SK-N-SH (cell line): ENCODE measurements around the gene SLC38A6. TPM values are rescaled to one million over a fixed set of nuclear protein-coding genes. Genes with fewer than 3 reads are reported as not detected.

Source experiments
- CTCF ChIA-PET: fragments of 300-600, 350-600 bp; formaldehyde crosslinking; extraction: SDS; loops from one replicate; lab custom pipeline; 2021; lab: Yijun Ruan, JAX
- POLR2A ChIA-PET: fragments of 350-600 bp; sonication (Branson Sonifier 250); formaldehyde crosslinking; extraction: SDS; loops from one replicate; lab custom pipeline; 2020; ENCODE audit warnings: antibody characterized with exemption, inconsistent platforms; lab: Yijun Ruan, JAX
- DNase-seq: peaks from one replicate; pipeline ENCODE4 v3.0.0; 2012
- H2AFZ ChIP-seq: fragments of 200-600 bp; sonication (generic); 2 replicates; pipeline ENCODE4 v1.8.1; 2016; ENCODE audit warnings: antibody characterized with exemption, mild to moderate bottlenecking, low read depth
- H3F3A ChIP-seq: fragments of 200-600 bp; sonication (generic); replicated peaks from 2 replicates; pipeline ENCODE3; 2016; ENCODE audit warnings: antibody characterized with exemption, mild to moderate bottlenecking; ENCODE audit not compliant: insufficient read depth
- H3K27ac ChIP-seq, 2 experiments: fragments of 200-500 bp in 1 of 2; fragments of 200-600 bp in 1 of 2; sonication (Bioruptor generic) in 1 of 2; sonication (generic), shearing (Covaris generic) in 1 of 2; 2 replicates each; pipeline versions ENCODE4 v1.5.1 to v1.6.1; 2014 to 2016; ENCODE audit warnings: low read depth in 2 of 2, inconsistent platforms in 1 of 2, low read length in 1 of 2, mild to moderate bottlenecking in 1 of 2, mixed read lengths in 1 of 2
- H3K27me3 ChIP-seq: fragments of 200-600 bp; sonication (generic), shearing (Covaris generic); 2 replicates; pipeline ENCODE4 v1.6.1; 2016; ENCODE audit warnings: mixed run types; ENCODE audit not compliant: insufficient read depth
- H3K36me3 ChIP-seq, 2 experiments: fragments of 200-500 bp in 1 of 2; fragments of 200-600 bp in 1 of 2; sonication (Bioruptor generic) in 1 of 2; sonication (generic) in 1 of 2; replicated peaks in 1 of 2; 2 replicates each; pipeline versions ENCODE3 to v1.5.1; 2014 to 2016; ENCODE audit warnings: low read length in 1 of 2, mild to moderate bottlenecking in 1 of 2; ENCODE audit not compliant: insufficient read depth in 2 of 2, control insufficient read depth in 1 of 2
- H3K4me1 ChIP-seq, 2 experiments: fragments of 200-500 bp in 1 of 2; fragments of 200-600 bp in 1 of 2; sonication (Bioruptor generic) in 1 of 2; sonication (generic), shearing (Covaris generic) in 1 of 2; 2 replicates each; pipeline versions ENCODE4 v1.5.1 to v1.6.1; 2014 to 2016; ENCODE audit warnings: low read depth in 1 of 2, low read length in 1 of 2, mixed run types in 1 of 2; ENCODE audit not compliant: insufficient read depth in 2 of 2, control insufficient read depth in 1 of 2
- H3K4me2 ChIP-seq: fragments of 200-600 bp; sonication (generic), shearing (Covaris generic); 2 replicates; pipeline ENCODE4 v1.6.1; 2017; ENCODE audit warnings: mixed run types
- H3K4me3 ChIP-seq, 2 experiments: fragments of 200-500 bp in 1 of 2; fragments of 200-600 bp in 1 of 2; sonication (Bioruptor generic) in 1 of 2; sonication (generic), shearing (Covaris generic) in 1 of 2; 2 replicates each; pipeline versions ENCODE4 v1.5.1 to v1.8.1; 2014 to 2016; ENCODE audit warnings: low read depth in 2 of 2, inconsistent platforms in 1 of 2, low read length in 1 of 2, mild to moderate bottlenecking in 1 of 2, mixed read lengths in 1 of 2, moderate library complexity in 1 of 2
- H3K79me2 ChIP-seq: fragments of 200-600 bp; sonication (generic); 2 replicates; pipeline ENCODE4 v1.8.1; 2017; ENCODE audit warnings: mild to moderate bottlenecking; ENCODE audit not compliant: insufficient read depth
- H3K9ac ChIP-seq: fragments of 200-600 bp; sonication (generic); 2 replicates; pipeline ENCODE4 v1.6.1; 2017; ENCODE audit warnings: mixed run types
- H3K9me2 ChIP-seq: fragments of 200-600 bp; sonication (generic); 2 replicates; pipeline ENCODE4 v1.6.1; 2017; ENCODE audit warnings: mixed run types
- H3K9me3 ChIP-seq: fragments of 200-600 bp; sonication (generic); 2 replicates; pipeline ENCODE4 v1.6.1; 2017; ENCODE audit warnings: mixed run types, mild to moderate bottlenecking, moderate library complexity
- H4K20me1 ChIP-seq: fragments of 200-600 bp; sonication (generic); 2 replicates; pipeline ENCODE4 v1.6.1; 2017; ENCODE audit warnings: mild to moderate bottlenecking, mixed run types; ENCODE audit not compliant: insufficient read depth
- CHD2 ChIP-seq: fragments of 150-350 bp; IDR thresholded peaks from 2 replicates; pipeline ENCODE4 v1.6.1; 2018; ENCODE audit warnings: low read length; ENCODE audit not compliant: partially characterized antibody
- ELF1 ChIP-seq: IDR thresholded peaks from 2 replicates; pipeline ENCODE4 v1.4.0; 2012
- FOXJ3 ChIP-seq: sonication (generic); formaldehyde crosslinking; IDR thresholded peaks from 2 replicates; pipeline ENCODE4 v1.5.1; 2020; ENCODE audit warnings: mild to moderate bottlenecking, missing genetic modification reagents
- FOXM1 ChIP-seq: IDR thresholded peaks from 2 replicates; pipeline ENCODE4 v1.4.0; 2012; ENCODE audit warnings: low read depth, mild to moderate bottlenecking
- GATA2 ChIP-seq: sonication (generic); formaldehyde crosslinking; IDR thresholded peaks from 2 replicates; pipeline ENCODE4 v1.5.0; 2020; ENCODE audit warnings: mild to moderate bottlenecking, missing genetic modification reagents
- MEF2A ChIP-seq: IDR thresholded peaks from 2 replicates; pipeline ENCODE4 v1.4.0; 2012; ENCODE audit warnings: low read depth, borderline replicate concordance
- NRF1 ChIP-seq: IDR thresholded peaks from 2 replicates; pipeline ENCODE4 v1.6.1; 2012; ENCODE audit warnings: low read depth, mild to moderate bottlenecking, low read length
- POLR2AphosphoS5 ChIP-seq: IDR thresholded peaks from 2 replicates; pipeline ENCODE4 v1.6.1; 2012; ENCODE audit warnings: low read depth, low read length
- RCOR1 ChIP-seq: fragments of 150-350 bp; IDR thresholded peaks from 2 replicates; pipeline ENCODE4 v1.6.1; 2017; ENCODE audit warnings: antibody characterized with exemption, low read length
- RFX5 ChIP-seq: IDR thresholded peaks from 2 replicates; pipeline ENCODE4 v1.6.1; 2012; ENCODE audit warnings: mild to moderate bottlenecking, improper control_type of control experiment, low read length
- SIN3A ChIP-seq: IDR thresholded peaks from 2 replicates; pipeline ENCODE4 v1.6.1; 2012; ENCODE audit warnings: low read depth, mild to moderate bottlenecking, low read length, moderate library complexity, borderline replicate concordance
- TCF12 ChIP-seq: IDR thresholded peaks from 2 replicates; pipeline ENCODE4 v1.4.0; 2012
- TEAD4 ChIP-seq: IDR thresholded peaks from 2 replicates; pipeline ENCODE4 v1.4.0; 2012; ENCODE audit warnings: mild to moderate bottlenecking, borderline replicate concordance; ENCODE audit not compliant: insufficient read depth
- WGBS: methylation state at CpG from one replicate; pipeline ENCODE4 v1.1.6; 2017; ENCODE audit warnings: low lambda C conversion rate; 5-methylcytosine and 5-hydroxymethylcytosine counted together
- polyA plus RNA-seq, 3 experiments: library from polyadenylated mRNA; depleted of rRNA; stranded (reverse); fragments of >200 nt; gene quantifications; 2 replicates each; pipeline ENCODE4 v1.2.3, GENCODE V29; 2012
- TF ChIP-seq, protein P1 (sequence below): fragments of 200-600 bp; sonication (generic); IDR thresholded peaks from 2 replicates; pipeline ENCODE4 v1.6.1; 2017; ENCODE audit warnings: antibody characterized with exemption, mild to moderate bottlenecking, moderate library complexity
- TF ChIP-seq, protein P2 (sequence below): IDR thresholded peaks from 2 replicates; pipeline ENCODE4; 2012

The SLC38A6 gene
- polyA plus RNA-seq, 1 of the 3 experiments (the other 2 are of a cell fraction): 10.4 TPM

DNA sequence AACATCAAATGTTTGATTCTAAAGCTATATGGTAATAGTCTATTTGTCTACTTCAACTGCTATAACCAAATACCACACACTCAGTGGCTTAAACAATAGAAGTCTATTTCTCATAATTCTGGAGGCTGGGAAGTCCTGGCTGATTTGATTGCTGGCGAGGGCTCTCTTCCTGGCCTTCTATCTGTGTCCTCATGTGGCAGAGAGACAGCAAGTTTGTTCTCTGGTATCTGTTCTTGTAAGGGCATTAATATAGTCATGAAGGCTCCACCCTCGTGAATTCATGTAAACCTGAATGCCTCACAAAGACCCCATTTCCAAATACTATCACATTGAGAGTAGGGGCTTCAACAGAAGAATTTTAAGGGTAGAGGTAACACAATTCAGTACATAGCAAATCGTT, 34.3 kb upstream of the SLC38A6 start:
- H3K9ac ChIP-seq: no peak overlapping the region
- H2AFZ ChIP-seq: no peak overlapping the region
- no peaks in the 10 kb centered on the region for H3K9me3 ChIP-seq
- no peaks in the 10 kb centered on the region for H4K20me1 ChIP-seq
- H3K4me1 ChIP-seq: peaks cover 12 to 13% of the 10 kb centered on the region in 2 experiments; a peak in 3 of 4 replicates
- POLR2A ChIA-PET: no interaction called here
- H3K9me2 ChIP-seq: no peaks in the 10 kb centered on the region
- H3K79me2 ChIP-seq: 0 out of 2 replicates have a peak, but pooled peaks cover 12% of the 10 kb centered on the region
- H3K36me3 ChIP-seq: no peaks in the 10 kb centered on the region
- no peak overlapping the region for H3K4me2 ChIP-seq
- no peaks in the 10 kb centered on the region for H3F3A ChIP-seq
- H3K27me3 ChIP-seq: no peaks in the 10 kb centered on the region
- no peak overlapping the region for H3K27ac ChIP-seq
- CTCF ChIA-PET: no interaction called here
- WGBS: 86% methylated on average over 3 of the region's 3 CpGs
- no peak overlapping the region for H3K4me3 ChIP-seq
- TF ChIP-seq RFX5 (no peak), MEF2A (no peak), CHD2 (no peak), ELF1 (no peak), TCF12 (no peak), RCOR1 (no peak)
- no peak for DNase-seq

DNA sequence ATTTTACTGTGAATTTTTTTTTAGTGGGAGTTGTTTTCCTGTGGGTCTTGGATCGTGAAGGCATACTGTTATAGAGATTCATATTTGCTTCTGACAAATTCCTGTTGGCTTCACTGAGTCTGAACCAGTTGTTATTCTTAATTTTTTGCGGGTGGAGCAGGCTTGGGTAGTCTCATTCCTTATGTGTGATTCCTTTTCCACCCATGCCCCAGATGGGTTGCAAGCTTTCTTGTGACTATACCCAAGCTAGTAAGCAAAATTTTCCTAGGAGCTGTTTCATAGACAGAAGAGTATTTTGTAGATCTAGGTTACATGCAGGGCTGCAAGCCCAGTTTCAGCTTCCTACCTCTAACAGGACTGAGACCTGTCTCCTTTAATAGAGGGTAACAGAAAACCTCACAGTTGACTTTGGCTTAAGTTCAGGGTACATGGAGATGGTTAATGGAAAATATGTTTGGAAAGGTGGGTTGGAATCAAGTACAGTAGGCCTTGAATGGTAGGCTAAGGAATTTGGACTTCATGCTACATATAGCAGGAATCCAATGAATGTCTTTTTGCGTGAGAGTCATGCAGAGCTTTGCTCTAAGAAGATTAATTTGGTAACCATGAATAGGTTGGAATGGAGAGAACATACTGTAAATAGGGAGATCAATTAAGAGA, 29.1 kb upstream of the SLC38A6 start:
- Histone ChIP-seq H3K4me3 (no peak overlapping the region), H3K9me2 (no peaks in the 10 kb centered on the region), H3K9me3 (peaks cover 31% of the 10 kb centered on the region; the same call in 1 of the 2 replicates), H3K79me2 (peaks cover 8% of the 10 kb centered on the region; the same call in 1 of the 2 replicates), H3K27me3 (no peaks in the 10 kb centered on the region), H3K9ac (no peak overlapping the region)
- TF ChIP-seq, protein P1, sequence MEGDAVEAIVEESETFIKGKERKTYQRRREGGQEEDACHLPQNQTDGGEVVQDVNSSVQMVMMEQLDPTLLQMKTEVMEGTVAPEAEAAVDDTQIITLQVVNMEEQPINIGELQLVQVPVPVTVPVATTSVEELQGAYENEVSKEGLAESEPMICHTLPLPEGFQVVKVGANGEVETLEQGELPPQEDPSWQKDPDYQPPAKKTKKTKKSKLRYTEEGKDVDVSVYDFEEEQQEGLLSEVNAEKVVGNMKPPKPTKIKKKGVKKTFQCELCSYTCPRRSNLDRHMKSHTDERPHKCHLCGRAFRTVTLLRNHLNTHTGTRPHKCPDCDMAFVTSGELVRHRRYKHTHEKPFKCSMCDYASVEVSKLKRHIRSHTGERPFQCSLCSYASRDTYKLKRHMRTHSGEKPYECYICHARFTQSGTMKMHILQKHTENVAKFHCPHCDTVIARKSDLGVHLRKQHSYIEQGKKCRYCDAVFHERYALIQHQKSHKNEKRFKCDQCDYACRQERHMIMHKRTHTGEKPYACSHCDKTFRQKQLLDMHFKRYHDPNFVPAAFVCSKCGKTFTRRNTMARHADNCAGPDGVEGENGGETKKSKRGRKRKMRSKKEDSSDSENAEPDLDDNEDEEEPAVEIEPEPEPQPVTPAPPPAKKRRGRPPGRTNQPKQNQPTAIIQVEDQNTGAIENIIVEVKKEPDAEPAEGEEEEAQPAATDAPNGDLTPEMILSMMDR: no peak
- TF ChIP-seq SIN3A (no peak), POLR2AphosphoS5 (no peak), CHD2 (no peak)
- TF ChIP-seq, all 33 proteins: peak for 0
- DNase-seq: no peak
- no peaks in the 10 kb centered on the region; a peak in 1 of 4 replicates for H3K4me1 ChIP-seq
- CTCF ChIA-PET: interaction anchor here (0.9 kb wide), 1 partner anchor 173 kb away, joined by 3 read pairs; no protein-coding TSS in a partner anchor
- no peak overlapping the region for H3K27ac ChIP-seq
- H3F3A ChIP-seq: no peaks in the 10 kb centered on the region
- no peaks in the 10 kb centered on the region for H4K20me1 ChIP-seq
- H3K36me3 ChIP-seq: peaks cover 0 to 30% of the 10 kb centered on the region in 2 experiments
- POLR2A ChIA-PET: no interaction called here
- H2AFZ ChIP-seq: no peak overlapping the region
- H3K4me2 ChIP-seq: no peak overlapping the region
- WGBS: 61% methylated on average over 3 of the region's 3 CpGs

DNA sequence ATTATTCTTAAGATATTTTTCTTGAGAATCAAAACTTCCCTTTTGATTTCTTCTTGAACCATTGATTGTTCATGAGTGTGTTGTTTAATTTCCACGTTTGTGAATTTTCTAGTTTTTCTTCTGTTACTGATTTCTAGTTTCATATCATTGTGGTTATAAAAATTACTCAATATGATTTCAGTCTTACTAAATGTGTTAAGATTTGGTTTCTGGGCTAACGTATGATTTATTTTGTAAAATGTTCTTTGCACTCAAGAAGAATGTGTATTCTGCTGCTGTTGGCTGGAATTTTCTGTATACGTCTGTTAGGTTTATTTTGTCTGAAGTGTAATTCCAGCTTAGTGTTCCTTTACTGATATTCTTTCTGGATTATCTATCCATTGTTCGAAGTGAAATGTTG, 24.8 kb upstream of the SLC38A6 start:
- Histone ChIP-seq H3K4me3 (no peak overlapping the region), H3K36me3 (peaks cover 0 to 41% of the 10 kb centered on the region in 2 experiments), H3K9me2 (no peaks in the 10 kb centered on the region), H2AFZ (no peak overlapping the region), H3K4me2 (no peak overlapping the region), H3K9me3 (peaks cover 45% of the 10 kb centered on the region), H3F3A (no peaks in the 10 kb centered on the region), H3K27ac (no peak overlapping the region), H3K27me3 (no peaks in the 10 kb centered on the region), H3K79me2 (peaks cover 4% of the 10 kb centered on the region; the same call in 1 of the 2 replicates), H3K4me1 (no peaks in the 10 kb centered on the region; a peak in 1 of 4 replicates), H3K9ac (no peak overlapping the region), H4K20me1 (no peaks in the 10 kb centered on the region)
- POLR2A ChIA-PET: no interaction called here
- TF ChIP-seq POLR2AphosphoS5: no peak
- no peak for TF ChIP-seq NRF1
- TF ChIP-seq, protein P2, sequence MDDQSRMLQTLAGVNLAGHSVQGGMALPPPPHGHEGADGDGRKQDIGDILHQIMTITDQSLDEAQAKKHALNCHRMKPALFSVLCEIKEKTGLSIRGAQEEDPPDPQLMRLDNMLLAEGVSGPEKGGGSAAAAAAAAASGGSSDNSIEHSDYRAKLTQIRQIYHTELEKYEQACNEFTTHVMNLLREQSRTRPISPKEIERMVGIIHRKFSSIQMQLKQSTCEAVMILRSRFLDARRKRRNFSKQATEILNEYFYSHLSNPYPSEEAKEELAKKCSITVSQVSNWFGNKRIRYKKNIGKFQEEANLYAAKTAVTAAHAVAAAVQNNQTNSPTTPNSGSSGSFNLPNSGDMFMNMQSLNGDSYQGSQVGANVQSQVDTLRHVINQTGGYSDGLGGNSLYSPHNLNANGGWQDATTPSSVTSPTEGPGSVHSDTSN: no peak
- TF ChIP-seq TEAD4: no peak
- TF ChIP-seq GATA2 (CRISPR knock-in tag): no peak
- TF ChIP-seq FOXM1: no peak
- no peak for TF ChIP-seq FOXJ3 (CRISPR knock-in tag)
- no peak for DNase-seq
- 95% methylated on average over 4 of the region's 4 CpGs for WGBS
- CTCF ChIA-PET: no interaction called here
